CD4-positive, alpha-beta T cell treated with Interferon gamma for 1 hour (primary cell): ENCODE measurements around the gene ANXA2.
"Not testable (repeated sequence)": the region's sequence is repeated elsewhere in the genome, so short reads cannot be mapped to it uniquely, and the experiment has no call there.

Experiments used
- DNase-seq: peaks from one replicate; pipeline ENCODE4 v3.0.0-alpha.2; 2020

The ANXA2 gene

DNA sequence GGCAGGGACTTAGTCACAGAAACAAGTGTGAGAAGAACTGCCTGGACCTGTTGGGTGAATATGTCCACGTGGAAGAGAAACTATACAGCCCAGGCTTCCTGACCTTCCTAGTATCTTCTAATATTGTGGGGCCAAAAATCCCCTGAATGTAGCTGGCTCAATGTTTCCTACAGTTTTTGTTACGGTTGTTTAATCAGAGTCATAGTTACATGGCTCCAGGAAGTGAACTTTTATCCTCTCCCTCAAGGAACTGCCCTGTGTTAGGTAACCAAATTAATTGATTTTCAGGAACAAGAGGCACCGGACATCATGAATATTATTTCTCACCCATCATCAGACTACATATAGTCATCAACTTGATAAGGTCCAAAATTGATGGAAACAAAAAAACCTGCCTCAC lies 59.0 kb downstream of the ANXA2 start:
- no peak for DNase-seq

DNA sequence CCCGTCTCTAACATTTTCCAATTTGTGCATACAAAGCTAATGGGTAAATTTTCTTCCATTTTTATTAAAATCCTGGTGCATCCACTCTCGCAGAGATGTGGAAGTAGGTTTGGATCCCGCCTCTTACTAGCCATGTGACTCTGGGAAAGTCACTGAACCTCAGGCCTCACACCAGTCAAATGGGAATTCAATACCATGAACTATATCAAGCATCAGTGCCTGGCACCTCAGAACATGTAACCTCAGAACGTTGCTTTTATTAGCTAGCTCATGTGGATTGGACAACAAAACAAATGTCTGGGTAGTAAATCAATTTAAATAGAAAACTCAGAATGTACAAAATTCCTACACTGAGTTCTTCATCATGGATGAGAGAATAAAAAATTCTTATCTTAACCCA lies 60.7 kb downstream of the ANXA2 start:
- DNase-seq, result no peak

DNA sequence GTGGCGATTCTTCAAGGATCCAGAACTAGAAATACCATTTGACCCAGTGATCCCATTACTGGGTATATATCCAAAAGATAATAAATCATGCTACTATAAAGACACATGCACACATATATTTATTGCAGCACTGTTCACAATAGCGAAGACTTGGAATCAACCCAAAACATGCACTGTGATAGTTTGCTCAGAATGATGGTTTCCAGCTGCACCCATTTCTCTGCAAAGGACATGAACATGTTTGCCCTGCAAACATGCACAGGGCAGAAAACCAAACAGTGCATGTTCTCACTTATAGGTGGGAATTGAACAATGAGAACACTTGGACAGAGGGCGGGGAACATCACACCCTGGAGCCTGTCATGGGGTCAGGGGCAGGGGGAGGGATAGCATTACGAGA lies 62.5 kb downstream of the ANXA2 start:
- not testable (repeated sequence) for DNase-seq

DNA sequence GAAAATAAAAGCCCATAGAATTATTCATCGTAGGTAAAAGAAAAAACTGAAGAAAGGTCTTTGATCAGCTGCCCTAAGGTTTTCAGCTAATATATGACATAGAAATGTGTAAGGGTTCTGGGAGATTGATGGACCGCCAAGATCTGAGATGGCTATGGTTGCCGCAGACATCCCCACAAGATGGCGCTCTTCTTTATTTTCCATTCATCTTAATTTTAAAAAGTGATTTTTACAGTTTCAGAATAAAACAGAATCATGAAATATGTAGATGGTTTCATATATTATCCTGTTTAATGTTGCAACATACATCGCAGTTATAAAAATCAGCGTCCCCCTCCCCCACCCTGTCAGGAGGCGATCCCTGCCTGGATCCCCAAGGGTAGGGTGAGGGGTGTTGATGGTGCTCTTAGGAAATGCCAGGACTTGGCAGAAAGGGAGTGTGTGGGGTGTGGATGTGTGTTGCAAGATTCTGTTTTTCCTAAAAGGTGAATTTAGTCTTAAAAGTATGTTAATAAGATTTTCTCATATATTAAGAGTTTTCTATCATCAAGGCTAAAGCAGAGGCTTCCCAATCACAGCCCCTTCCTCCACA lies 68.8 kb downstream of the ANXA2 start:
- no peak for DNase-seq

DNA sequence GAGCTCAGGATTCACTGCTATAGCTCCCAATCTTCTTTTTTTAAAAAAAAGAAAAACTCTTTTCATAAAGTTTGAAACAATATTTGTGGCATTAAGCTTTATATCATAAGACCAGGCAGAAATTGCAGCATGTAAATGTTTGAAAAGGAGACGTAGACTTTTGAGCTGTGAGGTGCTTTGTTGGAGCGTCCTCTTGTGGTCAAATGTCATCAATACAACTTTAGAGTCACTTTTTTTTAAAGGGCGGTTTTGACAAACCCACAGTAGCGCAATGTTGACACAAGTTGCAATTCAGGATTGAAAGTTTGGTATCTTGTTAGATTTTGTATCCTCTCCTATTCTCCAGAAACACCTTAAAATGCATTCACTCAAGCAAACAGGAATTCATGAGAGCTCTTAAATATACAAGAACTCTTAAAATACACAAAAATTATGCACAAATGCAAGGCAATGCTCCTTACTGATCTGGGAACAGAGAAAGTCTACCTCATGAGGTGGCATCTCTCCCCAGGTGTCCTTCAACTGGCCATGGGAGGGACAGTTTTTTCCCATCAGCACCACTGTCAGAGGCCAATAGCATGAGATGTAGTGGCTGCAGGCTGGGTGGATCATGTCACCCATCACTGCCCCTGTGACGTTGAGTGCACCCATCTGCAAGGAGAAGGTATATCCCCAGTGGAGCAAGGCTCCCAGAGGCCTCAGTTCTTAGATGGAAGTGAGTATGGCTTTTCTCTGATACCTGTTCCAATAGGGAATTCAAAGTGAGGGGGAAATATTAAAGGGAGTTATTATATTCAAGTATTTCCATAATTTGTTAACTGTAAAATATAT lies 70.7 kb downstream of the ANXA2 start:
- DNase-seq, result no peak

DNA sequence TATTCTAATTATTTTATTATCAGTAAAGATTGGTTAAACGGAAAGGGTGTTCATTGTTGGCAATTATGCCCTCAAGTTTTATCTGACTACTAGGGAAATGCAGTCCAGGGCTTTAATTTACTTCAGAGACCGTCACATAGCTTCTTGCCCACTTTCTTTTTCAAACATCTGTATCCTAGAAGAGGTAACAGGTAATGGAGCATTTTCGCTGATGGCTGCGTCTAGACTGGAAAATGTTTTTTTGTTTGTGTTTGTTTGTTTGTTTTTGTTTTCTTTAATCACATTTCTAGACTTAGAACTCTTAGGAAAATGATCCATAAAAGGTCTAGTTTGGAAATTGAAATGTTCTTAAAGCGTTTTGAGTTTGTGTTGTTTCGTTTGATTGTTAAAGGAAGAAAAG lies 71.4 kb downstream of the ANXA2 start:
- DNase-seq, result no peak

DNA sequence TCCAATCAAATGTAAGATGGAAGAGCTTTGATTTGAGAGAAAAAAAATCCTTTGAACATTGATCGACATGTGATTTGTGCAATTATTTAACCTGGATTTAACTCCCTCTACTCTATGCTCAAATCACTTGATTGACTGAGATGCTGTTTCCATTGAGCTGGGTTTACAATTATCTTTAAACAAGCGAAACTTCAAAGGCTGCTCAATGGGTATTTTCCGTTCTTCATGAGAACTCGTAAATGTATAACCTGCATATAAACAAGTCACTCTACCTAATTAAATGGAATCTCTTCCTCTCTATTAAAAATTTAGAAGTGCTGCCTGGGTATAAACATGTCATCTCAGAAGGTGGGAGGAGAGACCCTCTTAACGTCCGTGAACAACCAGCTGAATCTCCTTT lies 71.9 kb downstream of the ANXA2 start:
- no peak for DNase-seq

DNA sequence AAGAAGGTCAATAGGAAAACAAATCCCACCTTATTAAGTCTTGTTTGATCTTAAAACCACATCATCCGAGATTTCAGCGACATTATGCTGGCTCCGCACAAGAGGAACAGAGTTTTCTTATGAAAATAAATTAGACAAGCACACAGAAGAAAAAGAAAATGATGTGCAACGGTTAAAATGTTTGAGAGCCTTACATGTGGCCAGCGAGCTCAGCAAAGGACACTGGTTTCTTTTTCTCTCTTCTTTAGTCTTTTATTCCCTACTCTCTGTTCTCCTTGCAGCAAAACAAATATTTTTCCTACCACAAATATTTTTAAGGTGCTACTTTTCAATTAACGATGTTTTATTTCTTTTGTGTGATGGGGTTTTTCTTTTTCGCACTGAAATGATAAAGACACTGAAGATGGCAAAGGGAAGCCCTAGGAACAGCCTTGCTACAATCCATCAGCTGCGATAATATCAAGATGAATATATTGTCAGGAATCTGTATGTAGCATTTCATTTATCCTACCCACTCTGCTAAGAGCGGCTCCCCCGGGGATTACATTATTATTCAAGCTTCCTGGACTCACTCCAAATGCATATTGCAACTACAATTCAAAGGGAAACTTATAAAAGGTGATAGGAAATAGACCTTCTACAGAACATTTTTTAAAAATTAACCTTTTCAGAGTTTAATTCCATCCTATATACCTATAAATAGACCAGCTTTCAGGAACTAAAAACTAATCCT lies 72.9 kb downstream of the ANXA2 start:
- DNase-seq, result no peak

DNA sequence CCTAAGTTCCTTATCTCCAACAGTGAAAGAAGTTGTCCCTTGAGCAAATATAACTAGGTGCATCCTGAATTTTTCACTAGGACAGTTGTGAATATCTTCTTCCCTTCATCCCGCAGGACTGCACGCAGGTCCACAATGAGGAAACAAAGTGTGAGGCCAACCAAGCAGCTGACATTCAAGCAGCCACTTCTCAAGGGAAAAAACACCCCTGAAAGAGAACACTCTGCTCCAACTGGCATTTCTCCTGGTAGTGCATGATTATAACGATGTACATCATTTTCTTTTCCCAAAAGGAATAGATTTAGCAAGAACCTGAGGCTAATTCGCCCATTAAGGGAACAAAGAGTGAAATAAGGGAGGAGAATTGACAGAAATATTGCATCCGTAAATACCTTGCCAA lies 74.5 kb downstream of the ANXA2 start:
- no peak for DNase-seq

DNA sequence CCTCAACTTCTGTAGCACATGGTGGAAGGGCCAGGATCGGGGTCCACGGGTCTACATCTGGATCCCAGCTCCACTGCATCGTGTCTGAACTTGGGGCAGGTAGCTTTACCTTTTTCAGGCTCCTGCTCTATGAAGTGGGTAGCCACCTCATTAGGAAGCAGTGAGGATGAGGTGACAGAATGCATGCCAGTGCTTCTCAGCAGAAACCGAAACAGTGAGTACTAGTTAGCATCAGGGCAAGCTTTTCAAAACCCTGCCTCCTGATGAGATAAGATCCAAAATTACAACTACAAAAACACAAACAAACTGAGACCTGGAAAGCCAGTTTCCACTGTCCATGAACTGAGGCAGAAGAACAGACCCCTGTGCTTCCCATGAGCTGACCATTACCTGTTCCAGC lies 77.4 kb downstream of the ANXA2 start:
- no peak for DNase-seq

DNA sequence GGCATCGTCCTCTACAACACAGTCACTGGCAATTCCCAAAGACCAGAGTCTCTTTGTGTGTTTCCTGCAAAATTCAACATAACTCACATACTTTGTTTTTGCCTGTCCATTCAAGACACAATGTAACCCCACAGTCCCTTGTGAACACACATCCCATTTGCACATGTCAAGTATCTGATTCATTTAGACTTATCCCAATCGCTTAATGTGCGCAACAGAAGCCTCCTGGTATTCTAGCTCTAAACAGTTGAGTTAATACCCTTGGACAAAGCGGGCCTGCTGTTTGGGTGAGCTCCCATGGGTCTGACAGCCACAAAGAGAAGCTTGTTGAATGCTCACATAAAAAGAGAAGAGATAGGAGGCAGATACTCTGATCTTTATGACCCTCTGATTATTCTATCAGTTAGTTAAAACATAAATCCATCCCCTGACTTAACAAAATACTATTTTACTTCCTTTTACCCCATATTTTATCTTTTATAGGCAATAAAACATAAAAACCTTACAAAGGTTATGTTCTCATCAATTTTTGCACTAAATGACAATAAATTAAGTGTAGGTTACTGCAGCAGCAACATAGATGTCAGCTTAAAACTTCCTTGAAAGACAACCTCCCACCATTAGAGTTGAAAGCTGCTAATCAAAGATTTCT lies 79.4 kb downstream of the ANXA2 start:
- DNase-seq, result no peak

DNA sequence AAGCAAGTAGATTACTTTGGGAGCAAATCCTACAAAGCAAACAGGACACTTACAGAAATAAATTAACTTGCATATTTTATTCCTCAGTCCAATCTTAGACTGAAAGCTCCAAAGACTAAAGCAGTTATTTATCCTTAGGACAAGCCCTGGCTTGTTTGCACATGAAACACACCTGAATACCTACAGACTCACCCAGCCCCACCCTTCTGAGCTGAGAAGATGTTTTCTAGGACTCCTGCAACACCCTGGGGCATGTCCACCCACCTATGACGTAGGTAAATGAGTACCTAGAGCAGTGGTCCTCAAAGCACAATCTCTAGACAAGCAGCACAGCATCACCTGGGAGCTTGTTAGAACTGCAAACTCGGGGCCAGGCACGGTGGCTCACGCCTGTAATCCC lies 80.8 kb downstream of the ANXA2 start:
- no peak for DNase-seq

DNA sequence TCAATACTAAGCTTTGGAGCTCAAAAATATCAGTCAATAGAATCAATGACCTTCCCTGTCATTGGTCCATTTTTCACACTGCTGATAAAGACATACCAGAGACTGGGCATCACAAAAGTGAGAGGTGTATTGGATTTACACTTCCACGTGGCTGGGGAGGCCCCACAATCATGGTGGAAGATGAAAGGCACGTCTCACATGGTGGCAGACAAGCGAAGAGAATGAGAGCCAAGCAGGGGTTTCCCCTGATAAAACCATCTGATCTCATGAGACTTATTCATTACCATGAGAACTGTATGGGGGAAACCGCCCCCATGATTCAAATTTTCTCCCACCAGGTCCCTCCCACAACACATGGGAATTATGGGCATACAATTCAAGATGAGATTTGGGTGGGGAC lies 81.9 kb downstream of the ANXA2 start:
- no peak for DNase-seq

DNA sequence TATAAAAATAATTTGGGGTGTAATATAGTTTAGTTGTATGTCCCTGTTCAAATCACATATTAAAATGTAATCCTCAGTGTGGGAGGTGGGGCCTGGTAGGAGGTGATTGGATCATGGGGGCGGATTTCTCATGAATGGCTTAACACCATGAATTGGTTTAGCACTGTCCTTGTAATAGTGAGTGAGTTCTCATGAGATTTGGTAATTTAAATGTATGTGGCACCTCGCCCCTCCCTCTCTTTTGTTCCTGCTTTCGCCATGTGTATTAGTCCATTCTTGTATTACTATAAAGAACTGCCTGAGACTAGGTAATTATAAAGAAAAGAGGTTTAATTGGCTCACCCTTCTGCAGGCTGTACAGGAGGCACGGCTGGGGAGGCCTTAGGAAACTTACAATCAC lies 83.9 kb downstream of the ANXA2 start:
- DNase-seq, result no peak

DNA sequence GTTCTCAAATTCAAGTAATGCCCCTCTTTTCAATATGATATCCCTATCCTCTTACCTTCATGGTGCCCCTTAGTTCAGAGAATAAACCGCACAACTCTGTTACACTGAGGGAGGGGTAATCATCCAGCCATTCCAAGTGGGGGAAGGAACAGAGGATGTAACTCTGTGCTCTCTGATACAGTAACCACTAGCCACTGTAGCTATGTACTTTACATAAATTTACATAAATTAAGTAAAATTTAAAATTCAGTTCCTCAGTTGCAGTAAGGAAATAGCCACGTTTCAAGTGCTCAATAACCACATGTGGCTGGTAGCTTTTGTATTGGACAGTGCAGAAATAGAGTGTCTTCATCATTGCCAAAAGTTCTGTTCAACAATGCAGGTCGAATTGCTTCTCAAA lies 90.8 kb downstream of the ANXA2 start:
- DNase-seq, result no peak

DNA sequence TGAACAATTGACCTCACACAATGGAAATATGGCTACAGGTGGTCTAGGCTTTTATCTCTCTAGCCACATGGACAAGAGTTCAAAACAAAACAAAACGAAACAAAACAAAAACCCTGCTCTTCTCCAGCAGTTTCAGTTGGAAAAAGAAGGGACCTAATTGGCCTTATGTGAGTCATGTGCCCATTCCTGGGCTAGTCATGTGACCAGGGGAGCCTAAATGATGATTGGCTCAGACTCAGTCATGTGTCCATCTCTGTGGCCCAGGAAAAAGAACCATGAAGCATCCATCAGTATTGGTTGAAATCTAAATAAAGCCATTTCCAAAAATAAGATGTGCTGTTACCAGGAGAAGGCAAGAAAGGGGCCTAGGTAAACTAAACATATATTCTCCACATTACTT lies 96.8 kb downstream of the ANXA2 start:
- DNase-seq, result no peak

DNA sequence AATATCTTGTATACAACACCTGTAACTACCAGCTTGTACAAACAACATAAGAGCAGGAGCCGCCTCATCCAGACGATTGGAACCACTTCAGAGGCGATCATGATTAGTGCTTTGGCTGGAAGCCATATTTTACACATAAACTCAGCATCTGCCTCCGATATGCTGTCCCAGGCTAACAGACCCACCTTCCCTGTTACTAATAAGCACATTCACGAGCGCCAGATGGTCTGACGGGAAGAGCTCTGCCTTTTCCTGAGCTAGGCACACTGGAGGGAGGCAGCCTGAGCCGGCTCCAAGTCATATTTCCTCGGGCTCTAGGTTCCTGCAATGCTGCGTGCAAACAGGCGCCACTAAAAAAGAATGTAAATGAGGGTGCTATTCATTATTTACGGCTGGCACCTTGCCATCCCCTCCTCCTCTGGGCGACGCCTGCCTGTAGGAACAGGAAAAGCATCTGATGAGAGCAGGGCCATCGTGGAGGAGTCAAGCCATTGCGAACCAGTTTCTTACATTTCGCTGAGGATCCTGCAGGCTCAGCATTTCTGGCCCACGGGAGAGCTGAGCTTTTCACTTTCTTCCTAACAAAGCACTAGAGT lies 98.2 kb downstream of the ANXA2 start:
- no peak for DNase-seq
